ENCODE results near the gene ARHGEF11.

DNA sequence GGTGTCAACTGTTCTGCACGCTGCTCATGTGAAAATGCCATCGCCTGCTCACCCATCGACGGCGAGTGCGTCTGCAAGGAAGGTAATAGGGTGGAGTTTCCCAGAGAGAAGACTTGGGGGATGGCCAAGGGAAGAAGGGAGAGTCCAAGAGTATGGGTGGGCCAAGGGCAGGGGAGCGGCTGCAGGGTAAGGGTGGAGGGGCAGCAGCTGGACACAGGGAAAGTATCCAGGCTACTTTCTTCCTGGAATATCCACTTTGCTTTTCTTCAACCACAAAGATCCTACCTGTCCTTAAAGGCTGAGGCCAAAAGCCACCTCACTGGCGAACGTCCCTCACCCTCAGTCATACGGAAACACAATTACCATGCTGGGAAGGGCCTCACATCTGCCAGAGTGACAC is 136.6 kb downstream of the ARHGEF11 start:
- TF ChIP-seq, protein P1, sequence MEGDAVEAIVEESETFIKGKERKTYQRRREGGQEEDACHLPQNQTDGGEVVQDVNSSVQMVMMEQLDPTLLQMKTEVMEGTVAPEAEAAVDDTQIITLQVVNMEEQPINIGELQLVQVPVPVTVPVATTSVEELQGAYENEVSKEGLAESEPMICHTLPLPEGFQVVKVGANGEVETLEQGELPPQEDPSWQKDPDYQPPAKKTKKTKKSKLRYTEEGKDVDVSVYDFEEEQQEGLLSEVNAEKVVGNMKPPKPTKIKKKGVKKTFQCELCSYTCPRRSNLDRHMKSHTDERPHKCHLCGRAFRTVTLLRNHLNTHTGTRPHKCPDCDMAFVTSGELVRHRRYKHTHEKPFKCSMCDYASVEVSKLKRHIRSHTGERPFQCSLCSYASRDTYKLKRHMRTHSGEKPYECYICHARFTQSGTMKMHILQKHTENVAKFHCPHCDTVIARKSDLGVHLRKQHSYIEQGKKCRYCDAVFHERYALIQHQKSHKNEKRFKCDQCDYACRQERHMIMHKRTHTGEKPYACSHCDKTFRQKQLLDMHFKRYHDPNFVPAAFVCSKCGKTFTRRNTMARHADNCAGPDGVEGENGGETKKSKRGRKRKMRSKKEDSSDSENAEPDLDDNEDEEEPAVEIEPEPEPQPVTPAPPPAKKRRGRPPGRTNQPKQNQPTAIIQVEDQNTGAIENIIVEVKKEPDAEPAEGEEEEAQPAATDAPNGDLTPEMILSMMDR (conservative IDR thresholded peaks at IDR 0.05): no peak
- TF ChIP-seq ZFX (IDR thresholded peaks at IDR 0.05): no peak
